GM19035 (cell line): ENCODE measurements around the gene SLC35G1.

Source experiments
- ATAC-seq: cut with Tn5 transposase; IDR thresholded peaks from one replicate; pipeline ENCODE4 v1.9.1; 2021; ENCODE audit not compliant: unreplicated experiment

Gene SLC35G1

GRCh38 chr10:93947055-93947454, 53.3 kb downstream of the SLC35G1 start:
- no peak for ATAC-seq

GRCh38 chr10:93947524-93947923, 53.7 kb downstream of the SLC35G1 start:
- ATAC-seq: no peak

GRCh38 chr10:93951905-93952304, 58.1 kb downstream of the SLC35G1 start:
- ATAC-seq: no peak
